Measurements from ENCODE around the gene LRRC4B.

The LRRC4B gene

DNA sequence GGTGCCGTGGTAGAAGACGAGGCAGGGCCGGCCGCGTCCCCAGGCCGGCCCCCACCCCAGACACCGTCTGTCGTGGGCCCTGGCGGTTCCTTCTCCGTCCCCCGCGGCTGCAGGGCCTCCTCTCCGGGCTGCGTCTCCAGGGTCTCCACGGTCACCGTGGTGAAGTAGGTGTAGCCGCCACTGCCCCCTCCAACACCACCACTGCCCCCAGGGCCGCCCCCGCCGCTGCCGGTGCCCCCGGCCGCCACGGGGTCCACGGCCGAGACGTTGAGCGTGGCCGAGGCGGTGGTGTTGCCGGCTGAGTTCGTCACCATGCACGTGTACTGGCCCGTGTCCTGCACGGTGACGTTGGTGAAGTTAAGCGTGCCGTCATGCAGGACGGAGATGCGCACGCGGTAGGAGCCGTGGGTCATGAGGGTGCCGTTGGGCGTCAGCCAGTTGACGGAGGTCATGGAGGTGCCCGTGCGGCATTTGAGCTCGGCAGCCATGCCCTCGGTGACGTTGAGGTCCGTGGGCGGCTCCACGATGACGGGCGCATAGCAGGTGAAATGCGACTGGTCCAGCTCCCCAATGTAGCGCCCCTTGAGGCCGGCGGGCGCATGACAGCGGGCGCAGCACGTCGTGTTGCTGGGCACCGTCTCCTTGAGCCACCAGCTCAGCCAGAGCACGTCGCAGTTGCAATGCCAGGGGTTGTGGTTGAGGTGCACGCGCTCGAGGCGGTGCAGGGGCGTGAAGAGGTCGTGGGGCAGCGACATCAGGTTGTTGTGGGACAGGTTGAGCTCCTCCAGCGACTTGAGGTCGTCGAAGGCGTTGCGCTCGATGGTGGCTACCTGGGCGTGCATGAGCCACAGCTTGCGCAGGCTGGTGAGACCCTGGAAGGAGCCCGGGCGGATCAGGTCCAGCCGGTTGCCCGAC is 49.9 kb downstream of the LRRC4B start:
- no peak for DNase-seq

- no peak for DNase-seq
Observed at GRCh38 chr19:50517704-50518075, 50.5 kb downstream of the LRRC4B start.

DNA sequence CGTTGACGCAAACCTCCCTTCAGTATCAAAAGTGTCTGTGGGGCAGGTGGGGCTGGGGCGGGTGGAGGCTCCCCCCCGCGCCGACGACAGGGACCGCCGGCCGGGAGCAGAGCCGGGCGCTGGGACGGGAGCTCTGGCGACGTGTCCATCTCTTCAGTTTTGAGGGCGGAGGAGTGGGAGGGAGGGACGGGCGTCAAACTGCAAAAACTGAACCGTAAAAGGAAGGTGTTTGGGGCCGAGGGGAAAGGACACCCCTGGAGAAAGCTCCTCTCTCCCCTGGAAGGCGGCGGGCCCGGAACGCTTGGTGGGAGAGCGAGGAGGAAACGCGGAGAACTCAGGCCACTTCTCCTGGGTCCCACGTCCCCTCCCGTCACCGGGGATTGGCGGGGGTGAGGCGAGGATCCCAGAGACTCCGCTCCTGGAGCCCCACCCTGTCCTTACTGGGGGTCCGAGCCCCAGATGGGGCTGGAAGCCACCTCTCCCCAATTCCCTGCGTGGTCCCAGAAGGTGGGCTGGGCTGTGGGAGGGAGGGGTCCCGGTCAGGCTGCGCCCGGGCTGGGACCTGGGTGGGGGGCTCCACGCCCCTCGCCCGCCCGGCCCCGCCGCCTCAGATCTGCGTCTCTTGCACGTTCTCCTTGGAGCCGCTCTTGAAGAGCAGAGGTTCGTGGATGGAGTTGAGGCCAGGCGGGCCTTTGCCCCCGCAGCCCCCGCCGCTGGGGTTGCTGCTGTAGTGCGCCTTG is 51.1 kb downstream of the LRRC4B start:
- DNase-seq = no peak

GRCh38 chr19:50516456-50516855 is 51.8 kb downstream of the LRRC4B start:
- no peak for DNase-seq

GRCh38 chr19:50515168-50515561 is 53.1 kb downstream of the LRRC4B start:
- DNase-seq = no peak

GRCh38 chr19:50514346-50515167 is 53.7 kb downstream of the LRRC4B start:
- DNase-seq = no peak

- no peak for DNase-seq
Observed at GRCh38 chr19:50513746-50514345, 54.4 kb downstream of the LRRC4B start, which contains the start of gene ASPDH. TSS of gene ASPDH (minus strand) at chr19:50513913. CDS start at chr19:50513823, 90 bp downstream.

DNA sequence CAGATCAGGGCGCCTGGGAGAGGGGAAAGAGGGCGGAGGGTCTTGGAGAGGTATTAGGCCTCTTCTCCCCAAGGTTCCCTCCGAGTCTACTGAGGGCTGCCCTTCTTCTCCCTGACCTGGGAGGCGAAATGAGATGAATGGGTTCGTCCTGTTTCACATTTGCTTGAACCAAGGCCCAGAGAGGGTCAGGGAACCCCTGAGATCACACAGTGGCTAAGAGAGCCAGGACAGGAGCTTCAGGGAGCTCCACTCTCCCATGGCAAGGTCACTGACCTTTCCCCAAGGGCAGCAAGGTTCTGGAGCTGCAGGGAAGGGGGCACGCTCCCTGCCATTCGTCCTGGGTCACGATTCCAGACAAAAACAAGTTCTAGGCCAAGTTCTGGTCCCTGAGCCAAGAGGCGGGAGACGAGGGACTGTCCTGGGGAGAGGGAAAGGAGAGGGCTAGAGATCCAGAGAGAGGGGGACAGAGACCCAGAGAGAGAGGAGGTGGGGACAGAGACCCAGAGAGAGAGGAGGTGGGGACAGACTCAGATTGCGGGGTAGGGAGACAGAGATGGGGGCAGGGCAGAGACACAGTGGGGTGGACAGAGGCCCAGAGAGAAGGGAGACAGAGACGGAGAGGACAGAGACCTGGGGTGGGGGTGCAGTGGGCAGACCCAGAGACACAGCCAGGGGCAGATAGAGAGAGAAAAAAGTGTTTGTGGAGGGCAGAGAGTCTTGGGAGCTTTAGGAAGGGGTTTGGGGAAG is 55.1 kb downstream of the LRRC4B start:
- no peak for DNase-seq

DNA sequence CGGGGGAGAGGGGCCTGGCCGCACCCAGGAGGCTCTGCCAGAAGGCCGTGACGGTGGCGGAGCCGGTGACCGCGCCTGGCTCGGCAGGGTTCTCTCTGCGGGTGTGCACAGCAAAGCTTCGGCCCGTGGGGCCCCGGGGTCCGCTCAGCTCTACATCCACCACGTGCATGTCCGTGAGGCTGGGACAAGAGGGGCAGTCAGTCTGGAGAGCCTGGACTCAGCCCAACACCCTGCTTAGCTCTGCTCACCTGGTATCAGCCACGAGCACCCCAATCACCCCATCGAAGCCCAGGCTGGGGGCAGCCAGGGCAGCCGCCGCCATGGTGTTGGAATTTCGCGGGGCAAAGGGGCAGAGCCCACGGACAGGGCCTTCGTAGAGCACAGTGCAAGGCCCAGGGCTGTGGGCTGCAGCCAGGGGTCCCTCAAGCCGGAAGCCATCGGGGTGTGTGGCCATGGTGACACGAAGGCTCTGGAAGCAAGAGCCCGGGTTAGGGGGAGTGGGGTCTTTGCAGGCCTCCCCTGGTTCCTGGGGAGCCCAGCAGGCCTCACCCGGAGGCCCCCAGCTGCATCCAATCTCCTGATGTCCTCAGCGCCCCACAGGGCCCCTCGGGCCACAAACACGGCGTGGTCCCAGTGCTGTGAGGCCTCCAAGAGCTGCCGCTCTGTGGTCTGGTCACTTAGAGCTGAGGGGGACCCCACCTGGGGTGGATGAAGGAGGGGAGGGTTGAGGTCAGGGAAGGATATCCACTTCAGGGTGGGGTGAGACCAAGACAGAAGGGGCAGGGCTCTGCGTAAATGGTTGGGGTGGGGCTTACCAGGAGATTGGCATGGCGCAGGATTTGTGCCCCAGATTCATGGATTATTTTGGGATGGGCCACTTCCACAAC is 55.9 kb downstream of the LRRC4B start:
- DNase-seq = no peak

GRCh38 chr19:50511069-50511822 is 57.0 kb downstream of the LRRC4B start, which contains the start of gene JOSD2:
TSS of gene JOSD2 (minus strand) at chr19:50511191. CDS start at chr19:50510431, 760 bp downstream.
- peak; percentile 99 for DNase-seq

- DNase-seq = no peak
Observed at GRCh38 chr19:50510700-50511068, 57.6 kb downstream of the LRRC4B start.

- DNase-seq = no peak
Observed at GRCh38 chr19:50510121-50510670, 58.0 kb downstream of the LRRC4B start.

DNA sequence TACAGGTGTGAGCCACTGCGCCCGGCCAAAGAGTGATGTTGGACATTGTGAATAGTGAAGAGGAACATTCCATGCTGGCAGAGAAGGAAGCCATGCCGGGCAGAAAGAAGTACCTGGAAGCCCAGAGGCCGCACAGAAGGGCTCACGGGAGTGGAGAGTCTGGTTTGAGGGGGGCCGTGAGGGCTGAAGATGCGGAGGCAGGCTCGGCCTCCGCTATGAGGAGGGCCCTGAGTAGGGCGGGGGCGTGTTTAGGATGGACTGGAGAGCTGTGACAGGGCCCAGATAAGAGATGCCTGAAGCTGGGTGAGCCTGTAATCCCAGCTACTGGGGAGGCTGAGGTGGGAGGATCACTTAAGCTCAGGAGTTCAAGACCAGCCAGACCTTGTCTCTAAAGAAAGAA is 58.9 kb downstream of the LRRC4B start:
- DNase-seq = no peak

GRCh38 chr19:50508843-50509190 is 59.4 kb downstream of the LRRC4B start:
- DNase-seq = no peak

GRCh38 chr19:50507376-50507775 is 60.9 kb downstream of the LRRC4B start:
- no peak for DNase-seq

GRCh38 chr19:50506700-50507099 is 61.5 kb downstream of the LRRC4B start:
- DNase-seq = no peak

DNA sequence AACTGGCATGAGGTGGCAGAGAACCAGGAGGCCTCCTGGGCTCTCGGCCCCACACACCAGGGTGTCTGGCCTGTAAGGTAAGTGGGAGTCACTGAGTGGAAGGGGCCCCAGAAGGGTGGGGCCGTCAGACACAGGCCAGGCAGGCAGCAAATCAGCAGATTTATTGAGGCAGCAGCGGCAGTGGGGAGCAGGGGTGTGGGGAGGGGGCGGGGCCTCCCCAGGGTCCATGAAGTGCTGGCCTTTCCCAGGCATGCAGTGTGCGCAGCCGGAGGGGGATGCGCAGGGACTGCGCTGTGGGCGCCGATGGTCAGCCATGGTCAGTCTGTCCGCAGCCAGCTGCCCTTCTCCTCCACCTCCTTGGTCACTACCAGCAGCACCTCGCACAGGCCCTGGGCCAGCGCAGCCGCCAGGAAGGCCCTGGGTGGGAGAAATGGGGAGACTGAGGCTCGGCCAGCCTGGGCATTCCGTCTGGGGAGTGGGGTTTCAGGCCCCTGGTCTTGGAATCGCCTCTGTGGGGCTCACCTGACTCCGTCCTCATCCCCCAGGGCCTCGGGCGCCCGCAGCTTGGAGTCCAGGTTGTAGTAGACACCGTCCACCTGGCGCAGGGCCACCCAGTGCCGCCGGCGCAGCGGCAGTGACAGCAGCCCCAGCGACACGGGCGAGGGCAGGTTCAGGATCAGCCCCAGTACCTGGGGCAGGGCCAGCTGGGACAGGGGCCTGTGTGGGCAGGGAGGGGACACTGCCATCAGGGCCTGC is 62.2 kb downstream of the LRRC4B start:
- DNase-seq = no peak

DNA sequence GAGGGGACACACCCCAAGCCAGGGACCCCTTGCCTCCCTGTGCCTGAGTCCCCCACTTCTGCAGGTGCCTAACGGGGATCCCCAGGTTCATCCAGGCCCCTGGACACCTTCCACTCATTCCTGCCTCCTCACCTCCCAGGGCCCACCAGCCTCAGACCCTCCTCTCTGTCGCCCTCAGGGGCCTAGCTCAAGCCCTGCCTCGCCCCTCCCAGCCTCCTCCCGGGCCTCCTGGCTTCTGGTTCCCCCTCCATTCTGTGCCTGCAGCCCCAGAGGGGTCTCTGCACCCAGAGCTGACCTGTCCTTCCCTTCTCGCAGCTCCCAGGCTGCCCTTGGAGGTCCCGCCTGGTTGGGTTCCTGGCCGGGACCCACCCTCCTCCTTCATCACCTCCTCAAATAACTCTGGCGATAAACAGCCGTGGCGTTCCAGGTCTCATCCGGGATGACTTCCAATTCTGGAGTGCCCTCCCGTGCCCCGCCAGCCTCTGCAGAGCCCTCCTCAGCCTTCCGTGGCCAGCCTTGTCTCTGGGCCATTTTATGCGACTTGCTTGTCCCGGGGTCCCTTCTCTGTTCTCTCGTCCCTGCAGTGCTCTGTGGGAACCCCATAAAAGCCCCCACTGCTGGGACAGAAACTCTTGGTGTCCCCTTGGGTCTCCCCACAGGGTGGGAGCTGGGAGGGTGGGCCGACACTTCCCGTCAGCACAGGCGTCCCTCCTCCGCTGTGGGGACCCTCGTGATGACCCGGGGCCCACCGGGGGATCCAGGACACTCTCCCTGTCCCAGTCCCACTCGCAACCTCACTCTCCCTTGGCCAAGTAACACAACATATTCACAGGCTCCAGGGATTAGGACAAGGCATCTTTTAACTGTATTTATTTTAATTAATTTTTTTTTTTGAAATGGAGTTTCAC is 66.4 kb downstream of the LRRC4B start:
- no peak for DNase-seq

All from CD4-positive, alpha-beta T cell treated with Interleukin-17A for 1 hour (primary cell).